ENCODE data around the gene ZBED4. TPM values are rescaled to one million over a fixed set of nuclear protein-coding genes. Genes with fewer than 3 reads are reported as not detected.
A peak's percentile ranks its signal among the peaks of the same experiment; 100 is the strongest.

Gene ZBED4
- total and polyA plus RNA-seq, 4 donors, result 2.1 to 10.3 (median 4.8) TPM

GRCh38 chr22:49811020-49811791 lies 42.4 kb upstream of the ZBED4 start:
- no peak for DNase-seq (ENCODE audit: low spot score)
- no peaks in the 10 kb centered on the region for H3K9me3 ChIP-seq (ENCODE audit: control insufficient read depth in 4 of 4, low read length in 3 of 4)
- H3K4me1 ChIP-seq (ENCODE audit: control insufficient read depth in 4 of 4, insufficient read depth in 4 of 4, low read length in 3 of 4), result peaks cover 13 to 34% (median 27%) of the 10 kb centered on the region in 4 donors
- H3K27me3 ChIP-seq (ENCODE audit: control insufficient read depth in 4 of 4, insufficient read depth in 4 of 4, low read length in 3 of 4), result no peaks in the 10 kb centered on the region
- 49% methylated on average over 18 of the region's 18 CpGs for WGBS
- TF ChIP-seq ZBTB33 (IDR thresholded peaks at IDR 0.05) (no peak), GABPA (IDR thresholded peaks at IDR 0.05 in 1 of 2, conservative IDR thresholded peaks at IDR 0.05 in 1 of 2) (no peak), CTCF (IDR thresholded peaks at IDR 0.05; ENCODE audit: low read depth, low read length, missing input control) (no peak), EGR1 (IDR thresholded peaks at IDR 0.05; ENCODE audit: low read depth in 2 of 2) (peak in 1 of 2 donors; percentile 69), FOXA2 (IDR thresholded peaks at IDR 0.05) (no peak), YY1 (IDR thresholded peaks at IDR 0.05) (peak; percentile 73), RAD21 (IDR thresholded peaks at IDR 0.05) (peak in 1 of 2 donors; percentile 25), RXRA (IDR thresholded peaks at IDR 0.05) (peak; percentile 52 to 80), SP1 (IDR thresholded peaks at IDR 0.05) (peak; percentile 54), JUND (IDR thresholded peaks at IDR 0.05) (no peak), HNF4G (IDR thresholded peaks at IDR 0.05) (peak; percentile 62), REST (IDR thresholded peaks at IDR 0.05) (no peak), FOXA1 (IDR thresholded peaks at IDR 0.05) (no peak), HNF4A (conservative IDR thresholded peaks at IDR 0.05) (peak; percentile 91 to 94), MAX (IDR thresholded peaks at IDR 0.05) (peak; percentile 69), NR2F2 (IDR thresholded peaks at IDR 0.05) (no peak), ATF3 (IDR thresholded peaks at IDR 0.05) (no peak), TAF1 (conservative IDR thresholded peaks at IDR 0.05) (no peak)
- H3K9ac ChIP-seq (ENCODE audit: low read depth in 1 of 2, low read length in 2 of 2), result peak overlapping the region in 1 of 2 donors; percentile 44
- peak overlapping the region; percentile 73 to 74 for H3K27ac ChIP-seq (ENCODE audit: low read depth in 1 of 2, low read length in 2 of 2)
- H3K4me3 ChIP-seq (ENCODE audit: low read depth in 1 of 3, low read length in 3 of 3), result no peak overlapping the region
- H3K36me3 ChIP-seq (ENCODE audit: control insufficient read depth in 4 of 4, insufficient read depth in 3 of 4, low read depth in 1 of 4, low read length in 3 of 4), result peaks cover 0 to 6% (median 4%) of the 10 kb centered on the region in 4 donors
